ES-I3 (cell line): ENCODE measurements around the gene SIGLEC8.

Source experiments
- H3K36me3 ChIP-seq: 2 replicates; pipeline ENCODE4 v1.6.1; 2013; ENCODE audit warnings: mild to moderate bottlenecking, low read length, control low read depth, moderate library complexity; ENCODE audit not compliant: insufficient read depth
- H3K4me1 ChIP-seq: 2 replicates; pipeline ENCODE4 v1.6.1; 2013; ENCODE audit warnings: mild to moderate bottlenecking, control low read depth, low read length; ENCODE audit not compliant: insufficient read depth
- H3K9ac ChIP-seq: 2 replicates; pipeline ENCODE4 v1.6.1; 2013; ENCODE audit warnings: low read depth, mild to moderate bottlenecking, low read length, moderate library complexity
- H3K9me3 ChIP-seq: 2 replicates; pipeline ENCODE4 v1.6.1; 2013; ENCODE audit warnings: mild to moderate bottlenecking, low read length, moderate library complexity; ENCODE audit not compliant: control insufficient read depth, insufficient read depth

SIGLEC8 gene

DNA sequence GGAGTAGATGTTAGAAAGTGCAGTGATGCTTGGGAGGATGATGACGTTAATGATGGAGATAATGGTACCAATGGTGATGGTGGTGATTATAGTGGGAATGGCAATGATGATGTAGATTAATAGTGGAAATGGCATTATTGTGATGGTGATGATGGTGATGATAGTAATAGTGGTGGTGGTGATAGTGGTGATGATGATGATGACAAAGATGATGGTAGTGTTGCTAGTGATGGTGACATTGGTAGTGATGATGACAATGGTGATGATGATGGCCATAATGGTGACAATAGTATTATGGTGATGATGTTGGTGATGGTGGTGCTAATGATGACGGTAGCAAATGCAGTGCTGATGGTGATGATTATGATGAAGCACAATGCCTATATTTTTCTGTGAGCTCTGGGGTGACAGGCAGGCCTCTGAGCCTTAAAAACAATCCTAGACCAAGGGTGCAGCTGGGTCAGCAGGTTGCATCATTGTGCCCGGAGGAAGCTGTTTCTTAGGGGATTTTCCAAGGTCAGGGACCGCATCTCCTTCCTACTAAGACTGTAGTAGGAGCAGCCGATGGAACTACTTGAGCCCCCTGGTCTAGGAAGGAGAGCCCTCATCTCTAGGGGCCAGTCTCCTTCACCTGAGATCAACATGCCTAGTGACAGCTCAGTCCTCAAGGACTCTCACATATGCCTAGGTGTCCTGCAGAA lies 27.9 kb upstream of the SIGLEC8 start:
- no peak overlapping the region for H3K9ac ChIP-seq
- H3K4me1 ChIP-seq, result no peaks in the 10 kb centered on the region
- H3K36me3 ChIP-seq, result no peaks in the 10 kb centered on the region
- no peaks in the 10 kb centered on the region for H3K9me3 ChIP-seq

DNA sequence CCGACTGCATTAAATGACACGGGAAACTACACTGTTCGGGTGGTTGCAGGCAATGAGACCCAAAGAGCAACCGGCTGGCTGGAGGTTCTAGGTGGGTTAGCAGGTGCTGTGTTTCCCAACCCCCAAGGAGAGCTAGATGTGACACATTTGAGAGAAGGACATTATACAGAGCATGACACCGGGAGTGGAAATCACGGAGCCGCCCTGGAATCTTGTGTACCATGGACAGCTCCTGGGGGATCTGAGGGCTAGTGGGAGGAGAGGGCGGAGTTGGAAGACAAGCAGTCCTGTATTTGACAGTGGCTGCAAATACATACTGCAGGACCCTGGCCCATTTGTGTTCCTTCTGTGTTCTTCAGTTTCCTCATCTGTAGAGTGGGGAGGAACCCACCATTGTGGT lies 22.3 kb upstream of the SIGLEC8 start:
- H3K9me3 ChIP-seq, result no peaks in the 10 kb centered on the region

DNA sequence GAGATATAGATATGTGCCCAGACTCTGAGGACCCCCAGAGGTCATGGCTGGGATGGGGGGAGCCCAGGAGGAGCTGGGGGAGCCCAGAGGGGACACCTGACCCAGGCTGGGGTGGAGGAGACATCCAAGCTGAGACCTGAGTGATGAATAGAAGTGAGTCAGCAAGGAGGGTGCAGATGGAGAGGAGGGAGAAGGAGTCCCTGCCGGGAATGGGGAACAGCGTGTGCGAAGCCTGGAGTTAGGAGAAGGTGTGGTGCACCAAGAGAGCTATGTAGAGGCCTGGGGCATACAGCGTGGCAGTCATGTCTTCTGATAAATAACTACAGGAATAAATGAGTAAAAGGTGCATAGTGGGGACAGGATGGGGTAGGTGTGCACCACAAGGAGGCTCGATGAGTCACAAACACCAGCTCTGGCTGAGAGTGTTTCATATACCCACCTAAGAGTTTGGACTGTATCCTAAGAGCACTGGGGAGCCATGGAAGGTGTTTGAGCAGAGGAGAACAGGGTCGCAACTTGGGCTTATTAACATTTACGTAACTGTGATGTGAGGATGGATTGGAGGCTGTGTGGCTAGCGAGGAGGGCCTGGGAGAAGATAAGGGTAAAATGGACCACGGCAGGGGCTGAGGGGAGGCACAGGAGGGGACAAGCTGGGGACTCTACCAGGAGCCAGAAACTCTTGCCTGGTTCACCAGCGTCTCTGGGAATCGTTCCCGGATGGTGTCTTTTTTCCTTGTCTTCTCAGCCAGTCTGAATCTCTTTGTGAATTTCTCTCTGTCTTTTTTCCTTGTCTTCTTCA lies 21.5 kb upstream of the SIGLEC8 start:
- no peaks in the 10 kb centered on the region for H3K9me3 ChIP-seq
- no peaks in the 10 kb centered on the region for H3K4me1 ChIP-seq

More for the DNA sequence above, 22.3 kb upstream of the SIGLEC8 start:
- Histone ChIP-seq H3K36me3 (no peaks in the 10 kb centered on the region), H3K4me1 (no peaks in the 10 kb centered on the region), H3K9ac (no peak overlapping the region)

DNA sequence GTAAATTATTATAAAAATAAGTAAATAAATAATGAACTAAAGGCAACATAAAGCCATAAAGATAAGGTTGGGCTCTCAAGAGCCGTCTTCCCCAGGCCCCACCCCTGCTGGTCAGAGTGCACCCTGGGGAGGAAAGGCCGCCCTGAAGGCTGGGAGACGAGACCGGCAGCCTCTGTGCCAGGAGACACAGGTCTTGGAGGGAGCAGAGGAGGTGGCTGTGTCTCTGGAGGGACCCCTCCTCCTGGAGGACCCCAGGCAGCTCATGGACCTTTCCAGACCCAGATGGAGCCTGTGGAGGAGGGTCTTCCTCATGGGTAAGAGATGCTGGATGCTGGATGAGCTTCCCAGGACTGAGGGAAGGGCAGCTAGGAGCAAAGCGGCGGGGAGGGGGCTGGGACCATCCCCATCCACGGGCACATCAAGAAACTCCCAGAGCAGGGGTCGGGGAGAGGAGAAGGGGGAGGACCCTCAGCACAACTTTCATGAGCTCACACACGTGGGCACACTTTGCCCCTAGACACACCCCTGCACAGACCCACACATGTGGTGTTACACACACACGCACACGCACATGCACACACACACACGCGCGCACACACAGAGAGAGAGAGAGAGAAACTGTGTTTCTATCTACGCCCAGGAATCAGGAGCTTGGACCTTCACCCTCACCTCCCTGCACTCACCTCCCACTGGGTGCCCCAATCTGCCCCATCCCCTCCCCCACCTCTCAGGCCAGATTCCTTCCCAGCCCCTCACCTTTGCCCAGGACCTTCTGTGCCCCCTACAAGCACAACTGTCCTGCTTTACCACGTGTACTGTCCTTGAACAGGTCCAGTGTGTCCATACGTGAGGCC lies 20.4 kb upstream of the SIGLEC8 start, which contains the start of gene CEACAM18:
TSS of gene CEACAM18 (plus strand) at position 159 of the 854 bp plus-strand sequence.
- Histone ChIP-seq H3K9me3 (no peaks in the 10 kb centered on the region), H3K9ac (no peak within 1 kb of the TSS), H3K36me3 (no peaks in the 10 kb centered on the region), H3K4me1 (no peaks in the 10 kb centered on the region)

More for the DNA sequence above, 21.5 kb upstream of the SIGLEC8 start:
- no peak overlapping the region for H3K9ac ChIP-seq
- no peaks in the 10 kb centered on the region for H3K36me3 ChIP-seq

DNA sequence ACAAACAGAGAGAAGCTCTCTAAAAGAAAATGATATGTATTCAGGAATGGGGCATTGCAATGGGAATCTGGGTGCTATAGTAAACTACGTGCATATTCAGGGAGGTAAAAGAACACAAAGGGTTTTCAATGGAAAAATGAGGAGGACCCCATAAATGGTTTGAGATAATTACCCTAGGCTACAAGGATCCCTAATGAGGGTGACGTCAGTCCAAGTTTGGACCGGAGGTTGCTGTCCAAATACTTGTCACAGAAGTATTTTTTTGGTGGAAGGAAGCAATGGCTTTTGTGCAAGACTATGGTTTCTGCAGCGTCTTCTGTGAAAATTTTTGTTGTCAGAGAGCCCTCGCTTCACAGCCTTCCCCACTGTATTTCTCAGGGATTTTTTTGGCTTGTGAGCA lies 19.1 kb upstream of the SIGLEC8 start:
- Histone ChIP-seq H3K9me3 (no peaks in the 10 kb centered on the region), H3K36me3 (no peaks in the 10 kb centered on the region), H3K4me1 (no peaks in the 10 kb centered on the region), H3K9ac (no peak overlapping the region)

DNA sequence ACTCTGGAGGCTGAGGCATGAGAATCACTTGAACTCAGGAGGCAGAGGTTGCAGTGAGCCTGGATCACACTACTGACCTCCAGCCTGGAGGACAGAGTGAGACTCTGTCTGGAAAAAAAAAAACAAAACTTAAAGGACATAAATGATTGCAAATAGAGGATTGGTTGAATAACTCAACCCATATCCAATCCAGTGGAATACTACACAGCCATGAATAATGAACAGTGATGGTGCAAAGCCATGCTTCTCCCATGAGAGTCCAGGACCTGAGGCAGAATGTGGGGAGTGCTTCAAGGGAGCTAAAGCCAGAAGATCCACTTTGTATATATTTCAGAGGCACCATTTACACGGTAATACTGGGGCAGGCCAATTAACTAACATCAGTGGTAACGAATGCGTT lies 17.9 kb upstream of the SIGLEC8 start:
- H3K9ac ChIP-seq, result no peak overlapping the region
- H3K9me3 ChIP-seq, result no peaks in the 10 kb centered on the region
- no peaks in the 10 kb centered on the region for H3K4me1 ChIP-seq
- no peaks in the 10 kb centered on the region for H3K36me3 ChIP-seq

DNA sequence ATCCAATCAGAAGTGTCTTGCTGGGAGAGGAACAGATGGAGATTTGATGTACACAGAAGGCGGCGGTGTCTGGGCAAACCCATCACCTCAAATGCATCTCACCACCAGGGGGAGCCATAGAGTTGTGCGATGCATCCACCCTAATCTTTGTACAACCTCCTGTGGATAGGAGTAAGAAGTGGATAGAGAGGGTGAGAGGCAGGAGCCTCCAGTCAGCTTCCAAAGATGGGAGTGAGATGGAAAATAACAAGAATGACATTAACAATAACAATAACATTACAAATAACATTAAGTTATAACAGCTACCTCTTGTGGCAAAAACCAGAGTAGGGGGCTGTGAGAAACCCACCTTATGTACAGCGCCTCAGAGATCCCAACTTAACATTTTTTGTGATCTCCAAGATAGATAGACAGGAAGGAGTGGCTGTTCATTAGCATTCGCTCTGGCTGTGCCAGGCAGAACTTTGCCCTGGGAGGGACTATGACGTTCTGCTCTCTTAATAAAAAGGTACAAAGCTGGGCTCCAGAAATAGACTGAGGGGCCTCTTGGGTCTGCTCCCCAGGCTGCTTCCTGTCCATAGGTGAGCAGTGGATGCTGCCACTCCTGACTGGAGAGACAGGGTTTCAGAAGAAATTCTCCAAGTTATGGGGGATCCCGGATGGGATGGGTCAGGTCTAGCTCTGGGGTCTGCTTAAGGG lies 14.9 kb upstream of the SIGLEC8 start:
- H3K9ac ChIP-seq, result no peak overlapping the region
- H3K36me3 ChIP-seq, result no peaks in the 10 kb centered on the region
- H3K4me1 ChIP-seq, result no peaks in the 10 kb centered on the region
- H3K9me3 ChIP-seq, result no peaks in the 10 kb centered on the region

DNA sequence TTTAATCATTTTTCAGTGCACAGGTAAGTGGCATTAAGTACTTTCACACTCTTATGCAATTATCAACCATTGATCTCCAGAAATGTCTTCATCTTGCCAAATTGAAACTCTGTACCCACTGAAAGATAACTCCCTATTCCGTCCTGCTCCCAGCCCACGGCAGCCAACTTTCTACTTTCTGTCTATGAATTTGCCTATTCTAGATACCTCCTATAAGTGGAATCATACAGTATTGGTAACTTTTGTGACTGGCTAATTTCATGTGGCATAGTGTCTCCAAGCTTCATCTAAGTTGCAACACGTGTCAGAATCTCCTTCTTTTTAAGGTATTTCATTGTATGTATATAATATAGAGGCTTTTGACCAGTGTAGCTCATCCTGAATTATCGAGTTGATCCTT lies 14.4 kb upstream of the SIGLEC8 start:
- Histone ChIP-seq H3K9ac (no peak overlapping the region), H3K9me3 (no peaks in the 10 kb centered on the region), H3K4me1 (no peaks in the 10 kb centered on the region), H3K36me3 (no peaks in the 10 kb centered on the region)

DNA sequence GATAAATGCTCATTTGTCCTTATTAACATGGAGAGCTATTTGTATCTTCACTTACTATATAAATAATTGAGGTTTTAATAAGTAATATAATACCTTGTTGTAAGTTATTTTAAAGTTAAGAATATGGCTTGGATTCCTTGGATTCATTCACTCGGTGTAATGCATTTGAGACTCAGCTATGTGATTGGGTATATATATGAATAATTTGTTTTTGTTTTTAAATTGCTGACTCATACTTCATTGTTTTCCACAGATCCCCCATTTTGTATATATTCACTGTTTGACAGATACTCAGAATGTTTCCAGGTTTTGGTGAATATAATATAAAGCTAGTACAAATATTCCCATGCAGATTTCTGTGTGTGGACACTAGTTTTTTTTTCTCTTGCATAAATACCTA lies 13.3 kb upstream of the SIGLEC8 start:
- Histone ChIP-seq H3K36me3 (no peaks in the 10 kb centered on the region), H3K9ac (no peak overlapping the region), H3K4me1 (no peaks in the 10 kb centered on the region), H3K9me3 (no peaks in the 10 kb centered on the region)

DNA sequence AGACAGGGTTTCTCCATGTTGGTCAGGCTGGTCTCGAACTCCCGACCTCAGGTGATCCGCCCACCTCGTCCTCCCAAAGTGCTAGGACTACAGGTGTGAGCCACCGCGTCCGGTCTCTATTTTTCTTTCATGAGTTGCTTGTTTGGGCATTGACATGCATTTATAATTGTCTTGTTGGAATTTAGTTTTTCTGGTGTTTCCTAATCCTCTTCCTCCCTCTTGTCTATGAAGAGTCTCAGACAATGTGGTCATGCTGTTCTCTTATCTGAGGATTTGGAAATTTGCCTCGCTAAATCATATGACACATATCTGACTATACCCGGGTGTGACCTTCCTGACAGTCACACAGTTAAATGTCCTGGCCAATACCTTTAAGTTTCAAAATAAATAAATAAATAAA lies 12.7 kb upstream of the SIGLEC8 start:
- Histone ChIP-seq H3K9me3 (no peaks in the 10 kb centered on the region), H3K36me3 (no peaks in the 10 kb centered on the region), H3K9ac (no peak overlapping the region), H3K4me1 (no peaks in the 10 kb centered on the region)

DNA sequence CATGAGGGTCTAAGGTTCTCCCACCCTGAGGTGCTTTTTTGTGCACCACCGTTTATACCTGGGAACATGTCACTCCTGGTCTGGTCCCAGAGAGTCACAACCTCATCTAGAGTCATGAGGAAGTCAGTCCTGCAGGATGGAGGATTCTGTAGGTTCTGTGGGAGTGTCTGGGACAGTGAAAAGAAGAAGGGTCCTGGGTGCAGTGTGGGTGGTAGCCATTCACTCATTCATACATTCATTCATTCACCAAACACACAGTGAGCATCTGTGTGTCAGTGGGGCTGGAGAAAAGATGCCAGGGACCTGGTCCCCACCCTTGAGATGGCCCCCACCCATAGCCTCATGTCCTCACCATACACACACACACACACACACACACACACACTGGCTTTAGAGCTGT lies 11.4 kb upstream of the SIGLEC8 start:
- no peaks in the 10 kb centered on the region for H3K9me3 ChIP-seq

DNA sequence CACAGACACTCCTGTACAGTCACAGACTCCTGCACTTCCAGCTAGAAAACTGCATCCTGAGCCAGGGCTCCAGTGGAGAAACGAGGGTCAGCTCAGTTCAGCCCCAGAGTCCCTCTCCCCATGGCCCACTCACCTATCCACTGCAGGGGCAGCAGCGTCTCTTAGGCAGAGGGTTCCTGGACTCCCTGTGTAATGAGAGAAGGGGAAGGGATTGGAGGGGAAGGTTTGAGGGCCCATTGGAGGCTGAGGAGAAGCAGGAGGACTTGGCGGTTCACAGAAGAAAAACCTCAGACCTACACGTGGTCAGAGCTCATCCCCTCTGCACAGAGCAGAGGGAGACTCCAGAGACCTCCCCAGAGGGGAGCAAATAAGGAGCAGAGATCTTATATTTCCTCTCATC lies 10.9 kb upstream of the SIGLEC8 start:
- no peaks in the 10 kb centered on the region for H3K4me1 ChIP-seq
- no peak overlapping the region for H3K9ac ChIP-seq
- H3K9me3 ChIP-seq, result no peaks in the 10 kb centered on the region
- H3K36me3 ChIP-seq, result no peaks in the 10 kb centered on the region

More for the DNA sequence above, 11.4 kb upstream of the SIGLEC8 start:
- no peak overlapping the region for H3K9ac ChIP-seq
- H3K36me3 ChIP-seq, result no peaks in the 10 kb centered on the region
- no peaks in the 10 kb centered on the region for H3K4me1 ChIP-seq

DNA sequence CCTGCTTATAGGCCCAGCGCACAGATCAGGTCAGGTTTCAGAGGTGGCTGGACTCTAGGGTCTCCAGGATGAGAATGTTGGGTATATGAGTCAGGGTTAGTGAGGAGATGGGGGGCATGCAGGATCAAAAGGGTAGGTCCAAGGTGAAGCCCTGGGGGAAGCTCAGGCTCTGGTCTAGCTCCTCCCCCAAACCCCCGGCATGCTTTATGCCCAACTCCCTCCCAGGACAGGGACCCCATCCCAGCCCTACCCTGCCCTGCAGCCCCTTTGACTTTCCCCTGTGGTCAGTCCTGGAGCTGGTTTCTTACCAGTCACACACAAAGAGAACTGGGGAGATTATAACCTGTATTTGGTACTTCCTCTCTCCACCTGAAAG lies 10.3 kb upstream of the SIGLEC8 start:
- Histone ChIP-seq H3K9me3 (no peaks in the 10 kb centered on the region), H3K9ac (no peak overlapping the region), H3K36me3 (no peaks in the 10 kb centered on the region), H3K4me1 (no peaks in the 10 kb centered on the region)
